AG09309 (cell line): Measurements from ENCODE around the gene NRG3.

Experiments
- DNase-seq: peaks from one replicate; pipeline ENCODE4 v3.0.0-alpha.2; 2010; ENCODE audit warnings: low read depth
- H3K4me3 ChIP-seq: 2 replicates; pipeline ENCODE4 v1.5.1; 2011; ENCODE audit warnings: mild to moderate bottlenecking, low read depth, low read length, moderate library complexity; ENCODE audit not compliant: control insufficient read depth
- TF ChIP-seq, protein P1 (sequence below): IDR thresholded peaks from 2 replicates; pipeline ENCODE4 v1.5.1; 2011; ENCODE audit warnings: mild to moderate bottlenecking, low read depth, low read length, inconsistent platforms; ENCODE audit not compliant: insufficient read depth, control insufficient read depth; ENCODE audit errors: missing control alignments

NRG3 gene

GRCh38 chr10:82888809-82889455 is 1013.9 kb downstream of the NRG3 start:
- no peak overlapping the region for H3K4me3 ChIP-seq
- no peak for DNase-seq

DNA sequence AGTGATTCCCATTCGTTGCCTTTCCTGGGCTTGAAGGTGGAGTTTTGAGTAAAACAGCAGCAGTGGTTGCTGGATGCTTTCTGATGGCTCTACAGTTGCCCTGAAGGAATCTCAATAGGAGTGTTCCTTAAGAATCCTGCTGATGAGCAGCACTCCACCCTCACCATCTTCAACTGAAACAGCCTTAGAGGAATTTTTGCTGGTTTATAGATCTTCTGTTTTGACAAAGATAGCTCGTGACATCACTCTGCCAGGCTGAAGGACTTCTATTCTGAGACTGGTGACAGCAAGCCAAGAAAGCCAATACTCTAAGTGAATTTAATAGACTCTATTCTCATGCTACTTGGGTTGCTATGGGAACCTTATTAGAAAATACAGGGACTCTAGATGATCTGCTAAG is 1014.7 kb downstream of the NRG3 start:
- TF ChIP-seq, protein P1, sequence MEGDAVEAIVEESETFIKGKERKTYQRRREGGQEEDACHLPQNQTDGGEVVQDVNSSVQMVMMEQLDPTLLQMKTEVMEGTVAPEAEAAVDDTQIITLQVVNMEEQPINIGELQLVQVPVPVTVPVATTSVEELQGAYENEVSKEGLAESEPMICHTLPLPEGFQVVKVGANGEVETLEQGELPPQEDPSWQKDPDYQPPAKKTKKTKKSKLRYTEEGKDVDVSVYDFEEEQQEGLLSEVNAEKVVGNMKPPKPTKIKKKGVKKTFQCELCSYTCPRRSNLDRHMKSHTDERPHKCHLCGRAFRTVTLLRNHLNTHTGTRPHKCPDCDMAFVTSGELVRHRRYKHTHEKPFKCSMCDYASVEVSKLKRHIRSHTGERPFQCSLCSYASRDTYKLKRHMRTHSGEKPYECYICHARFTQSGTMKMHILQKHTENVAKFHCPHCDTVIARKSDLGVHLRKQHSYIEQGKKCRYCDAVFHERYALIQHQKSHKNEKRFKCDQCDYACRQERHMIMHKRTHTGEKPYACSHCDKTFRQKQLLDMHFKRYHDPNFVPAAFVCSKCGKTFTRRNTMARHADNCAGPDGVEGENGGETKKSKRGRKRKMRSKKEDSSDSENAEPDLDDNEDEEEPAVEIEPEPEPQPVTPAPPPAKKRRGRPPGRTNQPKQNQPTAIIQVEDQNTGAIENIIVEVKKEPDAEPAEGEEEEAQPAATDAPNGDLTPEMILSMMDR: no peak
- no peak overlapping the region for H3K4me3 ChIP-seq
- DNase-seq: no peak

More at GRCh38 chr10:82888809-82889455, 1013.9 kb downstream of the NRG3 start:
- TF ChIP-seq, protein P1: no peak

- no peak overlapping the region for H3K4me3 ChIP-seq
- TF ChIP-seq, protein P1: no peak
- DNase-seq: no peak
Measured at GRCh38 chr10:82890573-82890972, 1015.6 kb downstream of the NRG3 start.

- TF ChIP-seq, protein P1: no peak
- DNase-seq: no peak
- H3K4me3 ChIP-seq: no peak overlapping the region
Measured at GRCh38 chr10:82908096-82908495, 1033.1 kb downstream of the NRG3 start.

- TF ChIP-seq, protein P1: no peak
- no peak overlapping the region for H3K4me3 ChIP-seq
- DNase-seq: no peak
Measured at GRCh38 chr10:82908751-82909150, 1033.8 kb downstream of the NRG3 start.

- TF ChIP-seq, protein P1: no peak
- no peak for DNase-seq
- no peak overlapping the region for H3K4me3 ChIP-seq
Measured at GRCh38 chr10:82910301-82910700, 1035.3 kb downstream of the NRG3 start.
